BE2C (cell line): ENCODE data around the gene IRF9.
A peak's percentile ranks its signal among the peaks of the same experiment; 100 is the strongest.

ENCODE experiments used
- DNase-seq: peaks from one replicate; pipeline ENCODE4 v3.0.0-alpha.2; 2020
- H3K27me3 ChIP-seq: fragments of 250-450 bp; sonication (Bioruptor Pico); 2 replicates; pipeline ENCODE4 v1.5.1; 2020; ENCODE audit warnings: mild to moderate bottlenecking
- H3K36me3 ChIP-seq: fragments of 250-450 bp; sonication (Bioruptor Pico); 2 replicates; pipeline ENCODE4 v1.5.1; 2020; ENCODE audit warnings: mild to moderate bottlenecking
- H3K4me1 ChIP-seq: fragments of 250-450 bp; sonication (Bioruptor Pico); 2 replicates; pipeline ENCODE4 v1.5.1; 2020
- H3K4me3 ChIP-seq: 2 replicates; pipeline ENCODE4 v1.5.1; 2011; ENCODE audit warnings: low read depth, low read length
- H3K9me3 ChIP-seq: fragments of 250-450 bp; sonication (Bioruptor Pico); 2 replicates; pipeline ENCODE4 v1.5.1; 2020
- TF ChIP-seq, protein P1 (sequence below): IDR thresholded peaks from 2 replicates; pipeline ENCODE4 v1.5.1; 2012; ENCODE audit warnings: mild to moderate bottlenecking, low read depth, low read length

IRF9 gene

DNA sequence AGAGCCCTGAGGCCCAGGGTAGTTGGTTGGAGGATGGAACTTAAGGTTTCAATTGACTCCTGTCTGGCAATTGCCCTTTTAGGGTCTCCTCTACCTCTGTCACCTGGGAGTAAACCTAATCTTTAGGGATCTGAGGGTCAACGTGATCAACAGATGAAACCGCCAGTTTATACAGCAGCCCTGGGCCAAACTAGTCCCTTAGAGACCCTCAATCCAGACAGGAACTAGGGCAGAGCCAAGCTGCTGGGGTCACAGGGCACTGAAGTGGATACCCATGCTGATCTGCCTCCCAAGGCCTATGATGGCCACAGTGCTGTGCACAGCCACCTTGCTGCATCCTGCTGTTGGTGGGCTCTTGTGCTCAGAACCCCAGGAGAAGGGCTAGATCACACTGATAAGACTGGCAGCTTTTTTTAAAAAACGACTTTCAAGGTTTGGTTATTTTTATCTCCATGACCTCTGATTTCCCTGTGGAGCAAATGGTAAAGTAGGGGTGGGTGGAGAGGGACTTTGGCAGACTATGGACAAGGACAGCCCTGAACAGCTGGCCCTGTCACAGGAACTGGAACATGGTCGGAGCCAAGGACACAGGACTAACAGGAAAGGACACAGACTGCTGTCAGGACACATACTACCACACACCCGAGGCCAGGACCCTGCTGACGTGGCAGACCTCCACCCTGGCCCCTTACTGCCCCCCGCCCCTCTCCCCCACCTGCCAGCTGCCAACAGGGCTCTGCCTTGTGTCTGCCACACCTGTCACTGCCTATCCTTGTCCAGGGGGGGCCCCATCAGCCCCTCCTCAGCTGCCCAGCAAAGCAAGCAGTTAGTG lies 30.1 kb upstream of the IRF9 start:
- DNase-seq, result no peak
- Histone ChIP-seq H3K27me3 (no peaks in the 10 kb centered on the region), H3K4me3 (no peak overlapping the region), H3K36me3 (no peaks in the 10 kb centered on the region), H3K9me3 (no peaks in the 10 kb centered on the region), H3K4me1 (no peaks in the 10 kb centered on the region)
- TF ChIP-seq, protein P1, sequence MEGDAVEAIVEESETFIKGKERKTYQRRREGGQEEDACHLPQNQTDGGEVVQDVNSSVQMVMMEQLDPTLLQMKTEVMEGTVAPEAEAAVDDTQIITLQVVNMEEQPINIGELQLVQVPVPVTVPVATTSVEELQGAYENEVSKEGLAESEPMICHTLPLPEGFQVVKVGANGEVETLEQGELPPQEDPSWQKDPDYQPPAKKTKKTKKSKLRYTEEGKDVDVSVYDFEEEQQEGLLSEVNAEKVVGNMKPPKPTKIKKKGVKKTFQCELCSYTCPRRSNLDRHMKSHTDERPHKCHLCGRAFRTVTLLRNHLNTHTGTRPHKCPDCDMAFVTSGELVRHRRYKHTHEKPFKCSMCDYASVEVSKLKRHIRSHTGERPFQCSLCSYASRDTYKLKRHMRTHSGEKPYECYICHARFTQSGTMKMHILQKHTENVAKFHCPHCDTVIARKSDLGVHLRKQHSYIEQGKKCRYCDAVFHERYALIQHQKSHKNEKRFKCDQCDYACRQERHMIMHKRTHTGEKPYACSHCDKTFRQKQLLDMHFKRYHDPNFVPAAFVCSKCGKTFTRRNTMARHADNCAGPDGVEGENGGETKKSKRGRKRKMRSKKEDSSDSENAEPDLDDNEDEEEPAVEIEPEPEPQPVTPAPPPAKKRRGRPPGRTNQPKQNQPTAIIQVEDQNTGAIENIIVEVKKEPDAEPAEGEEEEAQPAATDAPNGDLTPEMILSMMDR, result no peak

GRCh38 chr14:24131549-24131966 lies 29.5 kb upstream of the IRF9 start:
- no peak overlapping the region for H3K4me3 ChIP-seq
- no peak for DNase-seq
- no peaks in the 10 kb centered on the region for H3K4me1 ChIP-seq
- TF ChIP-seq, protein P1, result no peak
- H3K9me3 ChIP-seq, result no peaks in the 10 kb centered on the region
- H3K36me3 ChIP-seq, result no peaks in the 10 kb centered on the region; the same call in 1 of the 2 replicates
- H3K27me3 ChIP-seq, result no peaks in the 10 kb centered on the region

DNA sequence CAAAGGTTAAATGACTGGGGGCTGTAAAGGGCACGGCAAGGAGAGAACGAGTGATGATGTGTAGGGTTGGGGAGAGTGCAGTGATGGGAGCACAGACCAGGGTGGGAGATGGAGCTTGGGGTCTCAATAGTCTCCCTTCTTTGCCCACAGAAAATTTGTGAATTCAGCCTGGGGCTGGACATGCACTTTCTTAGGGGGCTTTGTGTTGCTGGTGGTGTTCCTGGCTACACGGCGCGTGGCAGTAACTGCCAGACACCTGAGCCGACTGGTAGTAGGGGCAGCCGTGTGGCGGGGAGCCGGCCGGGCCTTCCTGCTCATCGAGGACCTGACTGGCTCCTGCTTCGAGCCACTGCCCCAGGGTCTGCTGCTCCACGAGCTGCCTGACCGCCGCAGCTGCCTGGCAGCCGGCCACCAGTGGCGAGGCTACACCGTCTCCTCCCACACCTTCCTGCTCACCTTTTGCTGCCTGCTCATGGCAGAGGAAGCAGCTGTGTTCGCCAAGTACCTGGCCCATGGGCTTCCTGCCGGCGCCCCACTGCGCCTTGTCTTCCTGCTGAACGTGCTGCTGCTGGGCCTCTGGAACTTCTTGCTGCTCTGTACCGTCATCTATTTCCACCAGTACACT lies 28.9 kb upstream of the IRF9 start:
- no peaks in the 10 kb centered on the region for H3K27me3 ChIP-seq
- DNase-seq, result no peak
- no peaks in the 10 kb centered on the region for H3K4me1 ChIP-seq
- TF ChIP-seq, protein P1, result no peak
- H3K9me3 ChIP-seq, result no peaks in the 10 kb centered on the region
- H3K4me3 ChIP-seq, result no peak overlapping the region
- no peaks in the 10 kb centered on the region; the same call in 1 of the 2 replicates for H3K36me3 ChIP-seq

DNA sequence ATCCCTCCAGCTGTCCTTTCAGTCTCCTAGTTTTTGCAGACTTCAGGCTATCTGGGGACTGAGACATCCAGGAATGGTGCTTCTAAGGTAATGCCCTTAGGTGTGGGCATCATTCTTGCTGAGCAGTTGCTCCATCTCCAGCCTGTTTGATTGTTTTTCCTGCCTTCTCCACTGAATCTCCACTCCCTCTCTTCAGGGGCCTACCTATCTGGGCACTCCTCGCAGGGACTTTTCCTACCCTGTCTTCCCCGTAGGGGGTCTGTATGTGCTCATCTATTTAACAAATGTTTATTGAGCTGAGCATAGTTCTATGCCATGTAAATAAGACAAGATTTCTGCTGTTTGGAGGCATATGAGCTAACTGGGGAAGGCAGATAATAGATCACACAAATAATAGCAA lies 28.1 kb upstream of the IRF9 start:
- DNase-seq, result no peak
- H3K27me3 ChIP-seq, result no peaks in the 10 kb centered on the region
- TF ChIP-seq, protein P1, result no peak
- H3K4me3 ChIP-seq, result no peak overlapping the region
- H3K9me3 ChIP-seq, result no peaks in the 10 kb centered on the region
- H3K36me3 ChIP-seq, result no peaks in the 10 kb centered on the region; the same call in 1 of the 2 replicates
- no peaks in the 10 kb centered on the region for H3K4me1 ChIP-seq

- no peaks in the 10 kb centered on the region for H3K27me3 ChIP-seq
- no peak overlapping the region for H3K4me3 ChIP-seq
- no peaks in the 10 kb centered on the region for H3K9me3 ChIP-seq
- H3K36me3 ChIP-seq, result peaks cover 7% of the 10 kb centered on the region
- TF ChIP-seq, protein P1, result no peak
- H3K4me1 ChIP-seq, result no peaks in the 10 kb centered on the region
- no peak for DNase-seq
These were observed 27.3 kb upstream of the IRF9 start for GRCh38 chr14:24133735-24134134.

DNA sequence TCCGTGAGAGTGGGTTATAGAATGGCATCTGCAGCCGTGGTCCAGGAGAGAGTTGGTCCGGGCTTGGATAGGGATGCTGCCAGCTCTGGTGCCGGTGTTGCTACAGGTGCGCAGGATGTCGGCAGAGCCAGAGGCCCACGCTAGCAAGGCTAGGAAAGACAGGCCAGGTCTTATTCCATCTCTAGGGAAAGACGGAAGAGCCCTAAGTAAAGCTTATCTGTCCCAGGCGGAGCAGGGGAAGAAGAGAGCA lies 25.6 kb upstream of the IRF9 start:
- TF ChIP-seq, protein P1, result no peak
- Histone ChIP-seq H3K9me3 (no peaks in the 10 kb centered on the region), H3K4me1 (no peaks in the 10 kb centered on the region), H3K4me3 (peak overlapping the region; percentile 80), H3K36me3 (peaks cover 16% of the 10 kb centered on the region), H3K27me3 (no peaks in the 10 kb centered on the region)
- DNase-seq, result no peak
